Measurements from ENCODE around the gene ALX3.
A peak's percentile ranks its signal among the peaks of the same experiment; 100 is the strongest.

ALX3 gene

GRCh38 chr1:110112656-110113055 lies 42.2 kb upstream of the ALX3 start:
- DNase-seq (ENCODE audit: low read depth): no peak
- no peak overlapping the region for H3K4me3 ChIP-seq (replicated peaks; ENCODE audit: low read depth, low read length)
- TF ChIP-seq CTCF (IDR thresholded peaks at IDR 0.05; ENCODE audit: low read length, missing control alignments): no peak

- no peak for DNase-seq (ENCODE audit: low read depth)
- no peak for TF ChIP-seq CTCF (IDR thresholded peaks at IDR 0.05; ENCODE audit: low read length, missing control alignments)
These were observed 41.7 kb upstream of the ALX3 start, which contains the start of gene UBL4B for GRCh38 chr1:110112143-110112542. Gene UBL4B, plus strand, starts transcription at chr1:110112443. Its CDS starts 92 bp downstream, at chr1:110112535.

GRCh38 chr1:110111081-110111480 lies 40.6 kb upstream of the ALX3 start:
- DNase-seq (ENCODE audit: low read depth): no peak
- no peak for TF ChIP-seq CTCF (IDR thresholded peaks at IDR 0.05; ENCODE audit: low read length, missing control alignments)
- no peak overlapping the region for H3K4me3 ChIP-seq (replicated peaks; ENCODE audit: low read depth, low read length)

More at GRCh38 chr1:110112143-110112542, 41.7 kb upstream of the ALX3 start, which contains the start of gene UBL4B:
- no peak within 1 kb of the TSS for H3K4me3 ChIP-seq (replicated peaks; ENCODE audit: low read depth, low read length)

- no peak for TF ChIP-seq CTCF (IDR thresholded peaks at IDR 0.05; ENCODE audit: low read length, missing control alignments)
- DNase-seq (ENCODE audit: low read depth): no peak
- H3K4me3 ChIP-seq (replicated peaks; ENCODE audit: low read depth, low read length): no peak overlapping the region
These were observed 37.5 kb upstream of the ALX3 start for GRCh38 chr1:110107867-110108469.

- DNase-seq (ENCODE audit: low read depth): peak; percentile 75
- peak; percentile 98 for TF ChIP-seq CTCF (IDR thresholded peaks at IDR 0.05; ENCODE audit: low read length, missing control alignments)
- H3K4me3 ChIP-seq (replicated peaks; ENCODE audit: low read depth, low read length): no peak overlapping the region
These were observed 35.8 kb upstream of the ALX3 start for GRCh38 chr1:110106013-110106941.

- DNase-seq (ENCODE audit: low read depth): peak; percentile 29
- no peak for TF ChIP-seq CTCF (IDR thresholded peaks at IDR 0.05; ENCODE audit: low read length, missing control alignments)
- H3K4me3 ChIP-seq (replicated peaks; ENCODE audit: low read depth, low read length): no peak overlapping the region
These were observed 31.6 kb upstream of the ALX3 start for GRCh38 chr1:110102081-110102480.

Measured in fibroblast of pulmonary artery (primary cell).